Measurements from ENCODE around the gene C16orf96.

C16orf96 gene

DNA sequence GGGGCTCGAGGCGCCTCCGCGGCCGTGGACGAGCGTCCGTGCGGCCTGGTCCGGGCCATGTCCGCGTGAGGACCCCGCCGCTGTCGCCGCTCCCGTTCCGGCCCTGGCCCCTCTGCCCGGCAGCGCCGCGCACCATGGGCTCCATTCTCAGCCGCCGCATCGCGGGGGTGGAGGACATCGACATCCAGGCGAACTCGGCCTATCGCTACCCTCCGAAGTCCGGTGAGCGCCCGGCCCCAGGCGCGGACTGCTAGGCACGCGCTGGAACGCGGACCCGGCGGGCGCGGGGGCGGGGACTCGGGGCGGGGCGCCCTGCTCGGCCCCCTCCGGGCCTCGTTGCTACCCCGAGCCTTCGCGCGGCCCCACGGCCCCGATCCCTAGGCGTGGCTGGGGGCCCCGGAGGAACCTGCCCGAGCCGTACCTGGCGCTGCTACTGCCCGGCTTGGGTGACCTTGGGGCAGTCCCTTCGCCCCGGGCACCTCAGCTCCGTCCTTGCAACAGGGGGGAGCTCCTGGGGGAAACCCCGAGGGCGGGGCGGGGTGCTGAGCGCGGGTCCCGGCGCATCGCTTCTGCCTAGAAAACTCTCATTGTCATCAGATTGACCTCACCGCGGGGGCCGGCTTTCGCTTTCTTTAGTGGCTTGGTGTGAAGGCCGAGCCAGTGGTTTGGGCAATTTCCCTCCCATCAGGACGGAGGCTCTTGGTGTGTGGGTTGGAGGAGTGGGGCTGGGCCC is 68.9 kb downstream of the C16orf96 start (continued):
- no peak for TF ChIP-seq ZNF624 (tag by site-specific recombination; IDR thresholded peaks at IDR 0.05)
- no peak for TF ChIP-seq ZNF350 (tag by site-specific recombination; IDR thresholded peaks at IDR 0.05)
- peak; percentile 14; the same call in 1 of the 2 replicates for TF ChIP-seq ZNF513 (tag by site-specific recombination; IDR thresholded peaks at IDR 0.05)
- TF ChIP-seq ZNF24 (tag by site-specific recombination; IDR thresholded peaks at IDR 0.05) = no peak
- no peak for TF ChIP-seq ZBTB1 (tag by site-specific recombination; IDR thresholded peaks at IDR 0.05)
- 0 out of 2 replicates have a peak, but pooled peaks have one; percentile 38 for TF ChIP-seq ZSCAN30 (tag by site-specific recombination; IDR thresholded peaks at IDR 0.05)
- no peak for TF ChIP-seq ZNF132 (tag by site-specific recombination; IDR thresholded peaks at IDR 0.05; ENCODE audit: borderline replicate concordance)
- TF ChIP-seq ZNF785 (tag by site-specific recombination; IDR thresholded peaks at IDR 0.05) = no peak
- TF ChIP-seq REPIN1 (tag by site-specific recombination; IDR thresholded peaks at IDR 0.05; ENCODE audit: low read depth) = no peak
- no peak for TF ChIP-seq ZNF530 (tag by site-specific recombination; IDR thresholded peaks at IDR 0.05; ENCODE audit: low read depth)
- TF ChIP-seq ZNF211 (tag by site-specific recombination; IDR thresholded peaks at IDR 0.05; ENCODE audit: low read depth) = no peak
- TF ChIP-seq ZNF133 (tag by site-specific recombination; IDR thresholded peaks at IDR 0.05) = no peak
- no peak for TF ChIP-seq ZNF324 (tag by site-specific recombination; IDR thresholded peaks at IDR 0.05)
- TF ChIP-seq BCL11A (tag by site-specific recombination; IDR thresholded peaks at IDR 0.05; ENCODE audit: low read depth) = no peak
- TF ChIP-seq ZNF645 (tag by site-specific recombination; IDR thresholded peaks at IDR 0.05) = no peak
- no peak for TF ChIP-seq ZNF549 (tag by site-specific recombination; IDR thresholded peaks at IDR 0.05)
- TF ChIP-seq SP3 (tag by site-specific recombination; IDR thresholded peaks at IDR 0.05) = 0 out of 2 replicates have a peak, but pooled peaks have one; percentile 22

DNA sequence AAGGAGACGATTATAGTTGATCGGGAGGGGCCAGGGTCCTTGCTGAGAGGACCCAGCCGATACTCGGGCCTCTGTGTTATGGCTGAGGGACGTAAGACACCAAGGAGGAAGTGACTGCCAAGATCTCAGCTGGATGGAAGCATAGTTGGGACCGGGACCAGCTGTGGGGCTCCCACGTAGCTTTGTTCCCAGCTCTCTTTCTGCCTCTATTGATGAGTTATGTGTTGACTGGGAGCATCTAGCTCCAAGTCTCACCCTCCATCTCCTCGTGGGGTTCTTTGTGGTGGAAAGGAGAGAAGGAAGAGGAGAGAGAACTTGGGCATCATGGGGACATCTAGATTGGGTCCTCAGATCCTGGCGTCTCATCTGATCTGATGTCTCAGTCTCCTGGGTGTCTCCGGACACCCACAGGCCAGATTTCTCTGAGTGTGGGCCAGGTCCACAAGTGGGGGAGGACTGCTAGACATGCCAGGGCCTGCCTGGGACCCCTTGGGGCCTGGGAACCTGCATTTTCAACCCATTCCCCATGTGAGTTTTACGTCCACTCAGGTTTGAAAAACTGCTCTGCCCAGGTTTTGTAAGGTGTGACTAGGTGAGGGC is 69.5 kb downstream of the C16orf96 start:
- peak; percentile 83 for TF ChIP-seq ZNF600 (tag by site-specific recombination; IDR thresholded peaks at IDR 0.05)
- no peak for TF ChIP-seq HOXD13 (CRISPR knock-in tag; IDR thresholded peaks at IDR 0.05; ENCODE audit: borderline replicate concordance)
- TF ChIP-seq ZBTB17 (tag by site-specific recombination; IDR thresholded peaks at IDR 0.05) = peak; percentile 84
- TF ChIP-seq ZNF76 (tag by site-specific recombination; IDR thresholded peaks at IDR 0.05; ENCODE audit: borderline replicate concordance, low read depth) = no peak
- no peak for TF ChIP-seq KLF9 (tag by site-specific recombination; IDR thresholded peaks at IDR 0.05; ENCODE audit: low read depth)
- peak; percentile 56 for TF ChIP-seq ZBTB20 (tag by site-specific recombination; IDR thresholded peaks at IDR 0.05)
- no peak for TF ChIP-seq ZNF596 (tag by site-specific recombination; IDR thresholded peaks at IDR 0.05)
- TF ChIP-seq ZNF335 (tag by site-specific recombination; conservative IDR thresholded peaks at IDR 0.05) = peak; percentile 98
- no peak for TF ChIP-seq FEZF1 (tag by site-specific recombination; IDR thresholded peaks at IDR 0.05)
- TF ChIP-seq ZNF37A (tag by site-specific recombination; IDR thresholded peaks at IDR 0.05) = no peak
- Histone ChIP-seq H3K9me3 (ENCODE audit: control insufficient read depth, insufficient read depth, low read depth, low read length) (no peaks in the 10 kb centered on the region), H3K27ac (ENCODE audit: extremely low read depth, low read depth, low read length) (peak overlapping the region; percentile 93), H3K36me3 (ENCODE audit: control insufficient read depth in 2 of 2, insufficient read depth in 1 of 2, low read length in 2 of 2) (peaks cover 0 to 12% of the 10 kb centered on the region in 2 experiments; a peak in 2 of 3 replicates), H3K4me3 (ENCODE audit: low read depth, low read length) (peak overlapping the region; percentile 97), H3K4me1 (ENCODE audit: control insufficient read depth, insufficient read depth, low read length) (no peaks in the 10 kb centered on the region)
- ChIA-PET CTCF (interaction anchor here (0.6 to 1.0 kb wide), 5 partner anchors 9 to 406 kb away, joined by 3 to 4 read pairs (median 3); no protein-coding TSS in a partner anchor), POLR2A (interaction anchor here (1.8 to 3.3 kb wide), 2 partner anchors 10 to 109 kb away, joined by 5 to 31 read pairs; partner anchors contain the start of genes ANKS3, DNAAF8 and UBALD1)

All from HEK293 (cell line).